Neural crest cell (in vitro differentiated cells): ENCODE results near the gene CCER1. TPM values are rescaled to one million over a fixed set of nuclear protein-coding genes. Genes with fewer than 3 reads are reported as not detected.

Source experiments
- DNase-seq: peaks from one replicate; pipeline ENCODE4 v3.0.0; 2021; ENCODE audit warnings: low read depth, mixed read lengths, low spot score
- H3K27ac Mint-ChIP-seq: one replicate; pipeline ENCODE4 v1.8.0; 2021; ENCODE audit warnings: mild to moderate bottlenecking, mixed read lengths; ENCODE audit not compliant: unreplicated experiment
- H3K27me3 Mint-ChIP-seq: 2 replicates; pipeline ENCODE4 v1.8.0; 2021; ENCODE audit warnings: low read depth, mild to moderate bottlenecking, mixed read lengths
- H3K36me3 Mint-ChIP-seq: 2 replicates; pipeline ENCODE4 v1.8.0; 2021; ENCODE audit warnings: low read depth, mild to moderate bottlenecking, mixed read lengths
- H3K4me1 Mint-ChIP-seq: 2 replicates; pipeline ENCODE4 v1.8.0; 2021; ENCODE audit warnings: mixed read lengths
- H3K4me3 Mint-ChIP-seq: one replicate; pipeline ENCODE4 v1.8.0; 2021; ENCODE audit warnings: mild to moderate bottlenecking, mixed read lengths
- H3K9me3 Mint-ChIP-seq: 2 replicates; pipeline ENCODE4 v1.8.0; 2021; ENCODE audit warnings: mixed read lengths
- total RNA-seq: library from RNA; stranded (reverse); gene quantifications from 2 replicates; pipeline ENCODE4 v1.2.1, GENCODE V29; 2021
- TF ChIP-seq, protein P1 (sequence below): fragments of 200-600 bp; sonication (generic); conservative IDR thresholded peaks from 2 replicates; pipeline ENCODE4 v1.5.0; 2021; ENCODE audit warnings: antibody characterized with exemption, mild to moderate bottlenecking

The CCER1 gene
- total RNA-seq, 1 donor from 2014 or later = not detected

DNA sequence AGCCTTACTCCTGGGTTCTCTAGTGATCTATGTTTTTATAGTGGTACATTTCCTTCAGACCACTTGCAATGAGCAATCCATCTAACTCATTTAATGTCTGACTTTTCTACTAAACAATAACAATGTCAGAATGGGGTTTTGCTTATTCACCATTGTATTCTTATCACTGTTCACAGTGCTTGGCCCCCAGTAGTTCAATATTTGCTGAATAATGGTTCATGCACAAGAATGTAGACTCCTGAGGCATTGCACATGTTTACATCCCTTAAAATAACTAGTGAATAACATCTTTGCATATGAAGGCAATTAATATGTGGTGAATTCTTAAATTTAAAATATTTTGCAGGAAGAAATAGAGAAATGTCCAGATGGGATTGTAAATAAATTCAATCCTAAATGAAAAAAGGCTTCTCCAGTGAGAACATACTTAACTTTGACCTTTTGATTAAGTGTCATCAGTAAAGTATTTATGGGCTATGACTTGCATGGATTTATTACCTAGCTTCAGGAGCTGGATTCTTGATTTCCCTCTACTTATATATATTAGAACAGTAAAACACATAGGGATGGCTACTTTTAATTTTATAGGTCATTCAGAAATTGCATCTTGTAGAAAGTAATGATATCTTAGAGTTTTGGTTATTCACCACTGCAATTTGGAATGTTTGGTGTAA is 3.4 kb downstream of the CCER1 start:
- TF ChIP-seq, protein P1, sequence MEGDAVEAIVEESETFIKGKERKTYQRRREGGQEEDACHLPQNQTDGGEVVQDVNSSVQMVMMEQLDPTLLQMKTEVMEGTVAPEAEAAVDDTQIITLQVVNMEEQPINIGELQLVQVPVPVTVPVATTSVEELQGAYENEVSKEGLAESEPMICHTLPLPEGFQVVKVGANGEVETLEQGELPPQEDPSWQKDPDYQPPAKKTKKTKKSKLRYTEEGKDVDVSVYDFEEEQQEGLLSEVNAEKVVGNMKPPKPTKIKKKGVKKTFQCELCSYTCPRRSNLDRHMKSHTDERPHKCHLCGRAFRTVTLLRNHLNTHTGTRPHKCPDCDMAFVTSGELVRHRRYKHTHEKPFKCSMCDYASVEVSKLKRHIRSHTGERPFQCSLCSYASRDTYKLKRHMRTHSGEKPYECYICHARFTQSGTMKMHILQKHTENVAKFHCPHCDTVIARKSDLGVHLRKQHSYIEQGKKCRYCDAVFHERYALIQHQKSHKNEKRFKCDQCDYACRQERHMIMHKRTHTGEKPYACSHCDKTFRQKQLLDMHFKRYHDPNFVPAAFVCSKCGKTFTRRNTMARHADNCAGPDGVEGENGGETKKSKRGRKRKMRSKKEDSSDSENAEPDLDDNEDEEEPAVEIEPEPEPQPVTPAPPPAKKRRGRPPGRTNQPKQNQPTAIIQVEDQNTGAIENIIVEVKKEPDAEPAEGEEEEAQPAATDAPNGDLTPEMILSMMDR = no peak
- no peak overlapping the region for H3K4me3 Mint-ChIP-seq
- no peak overlapping the region for H3K27ac Mint-ChIP-seq

DNA sequence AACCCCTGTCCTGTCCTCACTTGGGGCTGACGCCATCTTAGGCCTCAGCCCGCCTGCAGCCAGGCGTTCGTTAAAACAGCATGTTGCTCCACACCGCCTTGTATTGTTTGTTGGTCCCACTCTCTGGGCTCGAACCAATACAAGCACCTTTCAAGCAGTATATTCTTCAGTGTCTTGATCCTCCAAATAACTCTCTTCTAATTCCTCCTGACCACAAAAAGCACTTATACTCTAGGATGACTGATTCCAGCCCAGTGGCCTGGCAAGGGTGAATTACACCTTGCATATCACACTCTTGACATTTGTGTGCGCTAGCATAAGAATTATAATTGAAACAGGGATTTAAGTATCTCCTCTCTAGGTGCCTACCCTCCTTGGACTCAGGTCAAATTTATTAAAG is 7.1 kb downstream of the CCER1 start:
- Mint-ChIP-seq H3K9me3 (peaks cover 5% of the 10 kb centered on the region), H3K27ac (no peak overlapping the region), H3K27me3 (no peaks in the 10 kb centered on the region), H3K36me3 (no peaks in the 10 kb centered on the region), H3K4me3 (no peak overlapping the region), H3K4me1 (no peaks in the 10 kb centered on the region)
- TF ChIP-seq, protein P1 = no peak
- no peak for DNase-seq

More for the DNA sequence above, 3.4 kb downstream of the CCER1 start:
- no peaks in the 10 kb centered on the region for H3K27me3 Mint-ChIP-seq
- DNase-seq = no peak
- peaks cover 5% of the 10 kb centered on the region for H3K9me3 Mint-ChIP-seq
- H3K4me1 Mint-ChIP-seq = no peaks in the 10 kb centered on the region
- H3K36me3 Mint-ChIP-seq = no peaks in the 10 kb centered on the region

DNA sequence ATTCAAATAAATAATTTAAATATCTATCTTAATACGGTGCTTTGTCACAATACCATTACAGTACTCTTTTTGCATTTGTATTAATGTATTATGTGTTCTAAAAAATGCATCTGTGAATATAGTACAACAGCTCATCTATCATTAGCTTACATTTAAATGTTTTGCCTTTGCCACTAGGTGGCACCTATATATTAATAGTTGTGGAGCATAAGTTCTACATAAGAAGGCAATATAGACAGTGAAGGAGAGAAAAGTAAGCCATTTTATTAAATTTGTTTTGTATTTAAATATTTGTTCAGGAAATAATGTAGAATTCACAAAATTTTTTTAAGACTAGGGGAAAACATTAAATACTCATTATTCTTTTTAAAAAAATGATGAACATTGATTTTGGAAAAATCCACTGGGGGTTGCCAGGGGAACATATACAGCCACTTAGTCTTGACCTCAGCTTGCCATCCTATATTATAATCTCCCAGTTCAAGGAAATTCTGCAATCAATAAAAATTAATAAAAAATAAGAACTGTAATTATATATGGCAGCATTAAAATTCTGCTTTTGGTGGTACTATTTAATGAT is 9.8 kb downstream of the CCER1 start:
- Mint-ChIP-seq H3K4me3 (no peak overlapping the region), H3K27me3 (no peaks in the 10 kb centered on the region), H3K36me3 (no peaks in the 10 kb centered on the region), H3K9me3 (peaks cover 2% of the 10 kb centered on the region), H3K4me1 (no peaks in the 10 kb centered on the region), H3K27ac (no peak overlapping the region)
- no peak for DNase-seq
- TF ChIP-seq, protein P1 = peak; percentile 81

DNA sequence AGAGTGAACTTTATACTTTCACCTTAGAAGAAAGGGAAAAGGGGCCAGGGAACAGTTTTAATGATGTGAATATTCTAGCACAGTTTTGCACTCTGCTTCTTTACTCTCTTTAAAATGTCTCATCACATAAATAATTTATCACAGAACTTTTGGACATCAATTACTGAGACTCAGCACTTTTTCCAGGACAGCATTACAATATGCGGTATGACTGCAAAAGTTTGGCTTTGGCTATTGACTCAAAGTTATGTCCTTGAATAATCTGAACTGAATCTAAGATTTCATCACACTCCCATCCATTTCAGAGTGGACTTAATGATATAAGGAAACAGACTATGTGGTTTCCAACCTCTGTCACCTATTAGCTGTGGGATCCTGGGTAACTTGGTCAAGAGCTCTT is 11.7 kb downstream of the CCER1 start:
- DNase-seq = no peak
- TF ChIP-seq, protein P1 = no peak
- peaks cover 2% of the 10 kb centered on the region for H3K9me3 Mint-ChIP-seq
- no peaks in the 10 kb centered on the region for H3K4me1 Mint-ChIP-seq
- H3K36me3 Mint-ChIP-seq = no peaks in the 10 kb centered on the region
- H3K27ac Mint-ChIP-seq = no peak overlapping the region
- H3K27me3 Mint-ChIP-seq = no peaks in the 10 kb centered on the region
- H3K4me3 Mint-ChIP-seq = no peak overlapping the region

DNA sequence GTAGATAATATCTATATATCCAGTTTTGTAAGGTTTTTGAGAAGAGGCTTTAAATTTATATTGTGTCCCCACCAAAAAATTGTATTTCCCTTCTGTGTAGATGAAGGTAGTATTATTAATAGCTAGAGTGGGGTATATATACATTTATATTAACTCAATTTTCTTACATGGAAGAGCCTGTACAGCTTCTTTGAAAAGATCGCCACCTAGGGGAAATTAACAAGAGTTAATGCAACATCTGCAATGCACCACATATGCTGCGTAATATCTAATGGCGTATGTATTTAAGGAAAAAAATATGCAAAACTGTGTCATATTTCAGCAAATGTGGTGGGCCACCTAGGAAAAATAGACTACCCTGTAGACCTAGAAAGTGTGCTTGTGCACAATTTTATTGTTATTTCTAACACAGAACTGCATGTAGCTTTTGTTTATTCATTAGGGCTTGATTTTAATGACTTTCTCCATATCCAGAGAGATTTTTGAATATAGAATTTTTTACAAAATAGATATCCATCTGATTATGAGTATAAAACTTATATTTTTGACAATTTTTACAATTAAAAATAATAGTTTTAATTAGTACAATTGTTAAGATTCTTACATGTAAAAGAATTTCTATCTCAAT is 14.0 kb downstream of the CCER1 start:
- H3K4me1 Mint-ChIP-seq = no peaks in the 10 kb centered on the region
- no peak overlapping the region for H3K4me3 Mint-ChIP-seq
- H3K9me3 Mint-ChIP-seq = no peaks in the 10 kb centered on the region
- H3K27ac Mint-ChIP-seq = no peak overlapping the region
- no peaks in the 10 kb centered on the region for H3K36me3 Mint-ChIP-seq
- H3K27me3 Mint-ChIP-seq = no peaks in the 10 kb centered on the region
- TF ChIP-seq, protein P1 = peak; percentile 86
- no peak for DNase-seq
